ENCODE measurements around the gene JAZF1. TPM values are rescaled to one million over a fixed set of nuclear protein-coding genes. Genes with fewer than 3 reads are reported as not detected.

Gene JAZF1
- total RNA-seq, 1 experiment from 2014 or later: 9.1 TPM

GRCh38 chr7:28173531-28173930, 7.1 kb downstream of the JAZF1 start:
- H2AFZ ChIP-seq (ENCODE audit: low read length): no peak overlapping the region
- no peak overlapping the region for H4K8ac ChIP-seq (replicated peaks; ENCODE audit: insufficient read length, low read depth, low read length)
- H3K4me1 ChIP-seq (ENCODE audit: insufficient read depth, low read length): peaks cover 16% of the 10 kb centered on the region
- H3K27ac ChIP-seq (ENCODE audit: insufficient read length, low read depth, low read length): no peak overlapping the region
- no peak overlapping the region for H3K4ac ChIP-seq (ENCODE audit: low read depth, low read length)
- no peak overlapping the region for H2BK20ac ChIP-seq (ENCODE audit: low read depth, low read length, poor library complexity, severe bottlenecking)
- DNase-seq: no peak
- no peak overlapping the region for H3T11ph ChIP-seq (ENCODE audit: low read length)
- no peaks in the 10 kb centered on the region for H3K23me2 ChIP-seq (ENCODE audit: insufficient read length, low read depth, low read length, poor library complexity, severe bottlenecking)
- H4K20me1 ChIP-seq (ENCODE audit: control insufficient read depth, insufficient read depth, insufficient read length): no peaks in the 10 kb centered on the region
- H2BK15ac ChIP-seq (ENCODE audit: low read depth, low read length): no peak overlapping the region
- H4K5ac ChIP-seq (ENCODE audit: insufficient read length, low read depth, low read length): no peak overlapping the region
- no peaks in the 10 kb centered on the region for H3K9me3 ChIP-seq (ENCODE audit: control insufficient read depth, low read depth, low read length)
- no peak overlapping the region for H4K91ac ChIP-seq (ENCODE audit: insufficient read length, low read depth, low read length)
- peak overlapping the region in 1 of 3 experiments; percentile 52; a peak in 1 of 7 replicates for H3K27ac Mint-ChIP-seq
- H3K79me1 ChIP-seq (ENCODE audit: insufficient read depth, low read depth, low read length, poor library complexity, severe bottlenecking): no peaks in the 10 kb centered on the region
- TF ChIP-seq CTCF (conservative IDR thresholded peaks at IDR 0.05): no peak
- H3K23ac ChIP-seq (ENCODE audit: insufficient read length, low read depth, low read length): no peak overlapping the region
- H2BK5ac ChIP-seq (ENCODE audit: insufficient read length, low read length): no peak overlapping the region
- no peak overlapping the region for H3K9ac ChIP-seq (ENCODE audit: extremely low read depth, insufficient read length, low read length)
- no peak overlapping the region for H3K18ac ChIP-seq (ENCODE audit: insufficient read length, low read depth, low read length)
- no peak overlapping the region for H3K4me3 Mint-ChIP-seq
- no peak overlapping the region for H2BK12ac ChIP-seq (ENCODE audit: insufficient read length, low read depth, low read length)
- peaks cover 8% of the 10 kb centered on the region; the same call in 1 of the 2 replicates for H3K79me2 ChIP-seq (ENCODE audit: insufficient read depth, low read length)
- WGBS (ENCODE audit: extremely low coverage, insufficient read length, low lambda C conversion rate): no CpG with 5 or more reads among the region's 1 CpG
- no peaks in the 10 kb centered on the region for H3K9me3 Mint-ChIP-seq
- no peak overlapping the region for H3K56ac ChIP-seq (ENCODE audit: insufficient read length, low read depth, low read length)
- no peaks in the 10 kb centered on the region for H3K36me3 Mint-ChIP-seq (ENCODE audit: insufficient read depth in 1 of 3, low read depth in 3 of 3)
- H2BK120ac ChIP-seq (ENCODE audit: low read depth, low read length, poor library complexity, severe bottlenecking): no peak overlapping the region
- H3K27me3 Mint-ChIP-seq (ENCODE audit: low read depth): no peaks in the 10 kb centered on the region
- H2AK5ac ChIP-seq (ENCODE audit: insufficient read length, low read length): no peak overlapping the region
- no peak overlapping the region for H3K4me2 ChIP-seq (ENCODE audit: insufficient read depth, insufficient read length, low read length)
- peaks cover 25 to 50% of the 10 kb centered on the region in 2 experiments for H3K4me1 Mint-ChIP-seq
- no peak overlapping the region for H3K14ac ChIP-seq (ENCODE audit: insufficient read depth, low read length)
- H3K27me3 ChIP-seq (ENCODE audit: insufficient read depth, low read length): no peaks in the 10 kb centered on the region
